Measurements from ENCODE around the gene INPP5B.

Gene INPP5B

GRCh38 chr1:37954316-37954971 is 7.6 kb upstream of the INPP5B start:
- no peak overlapping the region for H3K4me3 ChIP-seq (ENCODE audit: low read depth, low read length)
- DNase-seq (ENCODE audit: low read depth): no peak
- no peak for TF ChIP-seq CTCF (IDR thresholded peaks at IDR 0.05; ENCODE audit: control insufficient read depth, extremely low read depth, insufficient read depth)

- no peak for TF ChIP-seq CTCF (IDR thresholded peaks at IDR 0.05; ENCODE audit: control insufficient read depth, extremely low read depth, insufficient read depth)
- DNase-seq (ENCODE audit: low read depth): no peak
Measured at GRCh38 chr1:37952738-37953137, 5.9 kb upstream of the INPP5B start.

GRCh38 chr1:37951783-37952624 is 5.2 kb upstream of the INPP5B start:
- H3K4me3 ChIP-seq (ENCODE audit: low read depth, low read length): no peak overlapping the region
- TF ChIP-seq CTCF (IDR thresholded peaks at IDR 0.05; ENCODE audit: control insufficient read depth, extremely low read depth, insufficient read depth): no peak
- DNase-seq (ENCODE audit: low read depth): no peak

More at GRCh38 chr1:37952738-37953137, 5.9 kb upstream of the INPP5B start:
- no peak overlapping the region for H3K4me3 ChIP-seq (ENCODE audit: low read depth, low read length)

GRCh38 chr1:37951041-37951782 is 4.4 kb upstream of the INPP5B start:
- no peak for TF ChIP-seq CTCF (IDR thresholded peaks at IDR 0.05; ENCODE audit: control insufficient read depth, extremely low read depth, insufficient read depth)

GRCh38 chr1:37949524-37950152 is 2.8 kb upstream of the INPP5B start:
- no peak for DNase-seq (ENCODE audit: low read depth)
- no peak overlapping the region for H3K4me3 ChIP-seq (ENCODE audit: low read depth, low read length)
- no peak for TF ChIP-seq CTCF (IDR thresholded peaks at IDR 0.05; ENCODE audit: control insufficient read depth, extremely low read depth, insufficient read depth)

More at GRCh38 chr1:37951041-37951782, 4.4 kb upstream of the INPP5B start:
- no peak for DNase-seq (ENCODE audit: low read depth)
- no peak overlapping the region for H3K4me3 ChIP-seq (ENCODE audit: low read depth, low read length)

GRCh38 chr1:37948841-37949240 is 2.0 kb upstream of the INPP5B start:
- DNase-seq (ENCODE audit: low read depth): no peak
- no peak overlapping the region for H3K4me3 ChIP-seq (ENCODE audit: low read depth, low read length)
- TF ChIP-seq CTCF (IDR thresholded peaks at IDR 0.05; ENCODE audit: control insufficient read depth, extremely low read depth, insufficient read depth): no peak

Data from LNCaP clone FGC (cell line).